HK-2 (cell line): ENCODE data around the gene ADAMTS2.
"Not testable (repeated sequence)": the region's sequence is repeated elsewhere in the genome, so short reads cannot be mapped to it uniquely, and the experiment has no call there.

Experiments
- DNase-seq: peaks from one replicate; pipeline ENCODE4 v3.0.0-alpha.2; 2018; ENCODE audit not compliant: unreplicated experiment

ADAMTS2 gene

DNA sequence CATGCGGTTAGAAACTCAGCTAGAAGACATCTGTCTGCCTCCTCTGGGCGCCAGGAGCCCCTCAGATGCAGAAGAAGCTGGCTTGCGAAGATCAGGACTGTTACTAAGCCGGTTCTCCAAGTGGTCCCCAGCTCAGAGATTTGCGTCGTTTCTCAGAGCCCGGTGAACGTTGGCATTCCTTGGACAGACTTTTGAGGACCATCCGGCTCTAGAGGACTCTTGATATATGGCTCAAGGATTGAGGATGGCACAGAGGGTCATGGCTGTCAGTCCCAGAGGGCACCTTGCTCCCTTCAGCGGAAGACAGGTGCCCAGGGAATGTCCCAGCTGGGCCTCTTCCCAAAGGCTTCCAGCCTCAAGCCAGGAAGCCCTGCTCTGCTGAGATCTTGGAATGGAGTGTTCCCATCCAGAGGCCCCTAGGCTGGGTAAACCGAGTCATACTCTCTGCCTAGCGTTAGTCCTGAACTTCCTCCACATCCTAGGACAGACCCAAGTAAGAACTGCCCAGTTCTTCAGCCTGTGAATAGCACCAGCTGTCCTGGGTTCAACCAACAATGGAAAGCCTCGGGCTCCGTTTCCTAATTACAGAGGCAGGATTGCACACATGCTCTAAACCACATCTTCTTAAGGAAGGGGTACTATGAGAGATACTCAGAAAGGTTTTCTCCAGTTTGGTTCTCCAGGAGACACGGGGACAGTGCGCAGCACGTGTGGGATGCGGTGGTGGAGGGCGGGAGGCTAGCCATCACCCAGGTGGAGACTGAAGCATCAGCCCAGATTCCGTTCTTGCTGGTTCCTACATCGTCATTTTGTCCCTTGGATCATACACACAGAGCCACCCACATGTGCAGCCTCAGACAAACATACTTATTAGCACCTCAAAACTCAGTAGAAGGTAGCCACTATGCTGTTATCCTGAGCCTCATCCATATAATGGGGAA lies 233.7 kb downstream of the ADAMTS2 start:
- no peak for DNase-seq

DNA sequence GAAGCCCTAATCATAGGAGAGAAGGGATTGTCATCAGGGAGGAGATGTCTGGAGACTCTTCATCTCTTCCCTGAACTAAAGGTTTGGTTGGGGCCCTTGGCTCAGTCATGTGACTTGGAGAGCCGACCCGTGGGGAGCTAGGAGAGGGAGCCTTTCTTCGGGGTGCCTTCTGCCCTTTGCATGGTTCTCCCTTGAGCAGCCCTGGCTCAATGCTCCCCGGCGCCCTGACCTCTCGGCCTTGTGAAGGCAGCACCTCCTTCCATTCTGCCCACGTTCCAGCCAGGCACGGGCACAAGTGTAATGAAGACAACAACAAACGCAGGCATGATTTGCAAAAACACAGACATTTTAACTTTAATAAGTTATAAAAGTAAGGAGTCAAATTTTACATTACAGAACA lies 234.7 kb downstream of the ADAMTS2 start:
- DNase-seq = no peak

DNA sequence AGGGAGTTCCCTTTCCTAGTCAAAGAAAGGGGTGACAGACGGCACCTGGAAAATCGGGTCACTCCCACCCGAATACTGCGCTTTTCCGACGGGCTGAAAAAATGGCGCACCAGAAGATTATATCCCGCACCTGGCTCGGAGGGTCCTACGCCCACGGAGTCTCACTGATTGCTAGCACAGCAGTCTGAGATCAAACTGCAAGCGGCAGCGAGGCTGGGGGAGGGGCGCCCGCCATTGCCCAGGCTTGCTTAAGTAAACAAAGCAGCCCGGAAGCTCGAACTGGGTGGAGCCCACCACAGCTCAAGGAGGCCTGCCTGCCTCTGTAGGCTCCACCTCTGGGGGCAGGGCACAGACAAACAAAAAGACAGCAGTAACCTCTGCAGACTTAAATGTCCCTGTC lies 244.0 kb downstream of the ADAMTS2 start:
- DNase-seq = not testable (repeated sequence)

DNA sequence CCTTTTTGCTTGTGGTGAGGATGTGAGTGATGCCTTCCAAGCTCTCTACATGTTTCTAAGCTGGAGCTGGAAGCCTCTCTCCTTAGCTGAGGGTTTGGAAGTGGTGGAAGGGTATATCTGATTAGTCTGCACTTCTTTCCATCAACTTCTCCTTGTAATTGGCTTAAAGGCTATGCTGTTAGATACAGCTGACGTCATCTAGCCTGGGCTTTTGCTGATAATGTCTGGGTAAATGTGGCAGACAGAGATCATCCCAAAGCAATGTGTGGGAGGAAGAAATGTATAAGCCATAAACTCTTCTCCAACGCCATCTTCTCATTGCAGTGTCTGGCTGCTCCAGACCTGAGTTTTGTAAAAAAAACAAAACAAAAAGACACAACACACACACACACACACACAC lies 255.8 kb downstream of the ADAMTS2 start:
- DNase-seq = no peak

DNA sequence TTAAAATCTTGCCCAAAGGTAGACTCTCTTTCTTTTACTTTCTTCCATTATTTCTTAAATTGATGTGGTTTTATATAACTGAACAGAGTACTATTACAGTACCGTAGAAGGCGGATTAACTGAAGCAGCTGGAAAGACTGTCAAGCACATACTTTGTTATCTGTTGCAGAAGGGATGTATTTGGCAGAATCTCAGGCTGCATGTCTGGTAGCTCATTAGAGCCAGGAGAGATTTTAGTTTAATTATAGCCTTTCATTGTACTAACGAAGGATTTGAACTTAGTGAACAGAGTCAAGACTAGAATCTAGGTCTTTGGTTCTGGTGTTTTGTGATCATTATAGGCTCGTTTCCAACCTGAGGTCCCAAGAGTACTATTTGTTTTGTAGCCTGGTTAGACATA lies 264.5 kb downstream of the ADAMTS2 start:
- DNase-seq = no peak

DNA sequence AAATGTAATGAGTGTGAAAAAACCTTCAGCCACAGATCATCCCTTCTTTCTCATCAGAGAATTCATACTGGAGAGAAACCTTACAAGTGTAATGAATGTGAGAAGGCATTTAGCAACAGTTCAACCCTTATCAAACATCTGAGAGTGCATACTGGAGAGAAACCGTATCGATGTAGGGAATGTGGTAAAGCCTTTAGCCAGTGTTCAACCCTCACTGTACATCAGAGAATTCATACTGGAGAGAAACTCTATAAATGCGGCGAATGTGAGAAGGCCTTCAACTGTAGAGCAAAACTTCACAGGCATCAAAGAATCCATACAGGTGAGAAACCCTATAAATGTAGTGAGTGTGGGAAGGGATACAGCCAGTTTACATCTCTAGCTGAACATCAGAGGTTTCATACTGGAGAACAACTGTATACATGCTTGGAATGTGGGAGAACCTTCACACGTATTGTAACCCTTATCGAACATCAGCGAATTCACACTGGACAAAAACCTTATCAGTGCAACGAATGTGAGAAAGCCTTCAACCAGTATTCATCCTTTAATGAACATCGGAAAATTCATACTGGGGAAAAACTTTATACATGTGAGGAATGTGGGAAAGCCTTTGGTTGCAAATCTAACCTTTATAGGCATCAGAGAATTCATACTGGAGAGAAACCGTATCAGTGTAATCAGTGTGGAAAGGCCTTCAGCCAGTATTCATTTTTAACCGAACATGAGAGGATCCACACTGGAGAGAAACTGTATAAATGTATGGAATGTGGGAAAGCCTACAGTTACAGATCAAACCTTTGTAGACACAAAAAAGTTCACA lies 265.9 kb downstream of the ADAMTS2 start:
- DNase-seq = no peak

DNA sequence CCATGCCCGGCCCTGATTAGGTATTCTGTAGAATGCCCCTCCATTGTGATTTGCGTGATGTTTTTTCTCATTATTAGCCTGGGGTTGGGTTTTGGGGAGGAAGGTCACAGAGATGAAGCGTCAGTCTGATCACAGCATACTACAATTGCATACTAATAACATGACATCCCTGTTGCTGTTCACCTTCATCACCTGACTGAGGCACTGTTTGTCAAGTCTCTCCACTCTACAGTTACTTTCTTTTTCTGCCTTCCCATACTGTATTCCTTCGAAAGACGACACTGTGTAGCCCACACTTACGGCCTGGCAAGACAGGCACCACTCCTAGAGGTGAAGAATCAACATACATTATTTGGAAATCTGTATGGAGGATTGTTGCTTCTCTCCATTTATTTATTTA lies 279.6 kb downstream of the ADAMTS2 start:
- DNase-seq = no peak

DNA sequence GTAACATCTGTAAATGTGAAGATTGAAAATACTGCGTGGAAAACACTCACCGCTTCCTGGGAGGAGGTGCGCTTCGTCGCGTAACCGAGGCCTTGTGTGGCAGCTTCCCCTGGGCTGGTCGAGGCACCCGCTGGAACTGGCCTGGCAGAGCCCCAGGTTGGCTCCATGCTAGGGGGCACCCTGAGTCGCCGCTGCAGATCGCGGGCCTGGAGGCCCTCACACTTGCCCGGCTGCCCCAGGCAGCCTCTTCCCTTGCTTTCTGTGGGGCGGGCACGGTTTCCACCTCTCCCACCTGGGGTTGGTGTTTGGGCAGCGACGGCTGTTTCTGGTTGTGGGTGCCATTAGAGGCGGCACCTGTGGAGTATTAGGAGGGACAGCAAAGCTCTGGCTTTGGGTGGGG lies 284.2 kb downstream of the ADAMTS2 start:
- no peak for DNase-seq
